ENCODE results near the gene TNIP3.

DNA sequence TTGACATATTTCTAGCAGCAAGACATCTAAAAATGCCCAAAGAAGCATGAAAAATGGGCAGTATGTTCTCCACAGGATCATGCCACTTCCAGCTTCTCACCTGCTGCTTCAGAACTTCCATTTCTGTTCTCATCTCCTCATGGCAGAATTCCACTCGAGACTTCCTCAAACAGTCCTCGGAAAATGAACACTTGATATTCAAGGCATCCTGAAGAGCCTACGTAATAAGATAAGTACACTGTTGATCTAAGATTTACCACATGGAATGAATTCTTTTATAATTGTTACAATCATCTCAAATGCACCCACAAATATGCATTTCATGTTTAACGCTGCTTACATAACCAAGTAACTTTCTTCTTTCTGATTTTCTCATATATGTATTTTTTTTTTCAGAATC is 14.1 kb downstream of the TNIP3 start:
- no peak for TF ChIP-seq POLR2A (IDR thresholded peaks at IDR 0.05; ENCODE audit: low read length)
- no peak for TF ChIP-seq GATA1 (IDR thresholded peaks at IDR 0.05; ENCODE audit: low read depth, low read length)

All from erythroblast (primary cell).